ENCODE data around the gene MAP4. TPM values are rescaled to one million over a fixed set of nuclear protein-coding genes. Genes with fewer than 3 reads are reported as not detected.

MAP4 gene
- total and polyA plus RNA-seq, 8 donors = 34.5 to 127 (median 72.2) TPM

DNA sequence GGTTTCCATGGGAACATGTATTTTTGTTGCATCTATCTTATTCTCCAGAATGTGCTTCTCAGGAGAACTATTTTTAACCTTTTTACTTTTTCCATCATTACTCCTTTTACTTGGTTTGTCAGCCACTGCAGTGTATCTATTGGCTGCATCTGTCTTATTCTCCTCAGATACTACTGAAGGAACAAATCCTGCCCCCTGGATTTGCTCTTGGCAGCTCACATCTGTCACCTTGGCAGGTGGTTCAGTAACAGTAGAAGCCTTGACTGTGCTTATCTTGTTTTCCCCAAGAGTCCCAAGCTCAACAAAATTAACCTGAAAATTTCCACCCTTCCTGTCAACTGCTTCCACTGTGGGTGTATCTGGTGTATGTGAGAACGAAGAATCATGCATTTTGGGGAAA is 106.0 kb downstream of the MAP4 start:
- DNase-seq = no peak
- ATAC-seq = no peak
- Histone ChIP-seq H3K4me1 (peaks cover 0 to 6% (median 0%) of the 10 kb centered on the region in 3 donors), H3K9me3 (no peaks in the 10 kb centered on the region), H3K36me3 (peaks cover 0 to 9% (median 3%) of the 10 kb centered on the region in 3 donors), H3K27me3 (no peaks in the 10 kb centered on the region), H3K27ac (no peak overlapping the region), H3K4me3 (no peak overlapping the region)
- TF ChIP-seq, protein P1, sequence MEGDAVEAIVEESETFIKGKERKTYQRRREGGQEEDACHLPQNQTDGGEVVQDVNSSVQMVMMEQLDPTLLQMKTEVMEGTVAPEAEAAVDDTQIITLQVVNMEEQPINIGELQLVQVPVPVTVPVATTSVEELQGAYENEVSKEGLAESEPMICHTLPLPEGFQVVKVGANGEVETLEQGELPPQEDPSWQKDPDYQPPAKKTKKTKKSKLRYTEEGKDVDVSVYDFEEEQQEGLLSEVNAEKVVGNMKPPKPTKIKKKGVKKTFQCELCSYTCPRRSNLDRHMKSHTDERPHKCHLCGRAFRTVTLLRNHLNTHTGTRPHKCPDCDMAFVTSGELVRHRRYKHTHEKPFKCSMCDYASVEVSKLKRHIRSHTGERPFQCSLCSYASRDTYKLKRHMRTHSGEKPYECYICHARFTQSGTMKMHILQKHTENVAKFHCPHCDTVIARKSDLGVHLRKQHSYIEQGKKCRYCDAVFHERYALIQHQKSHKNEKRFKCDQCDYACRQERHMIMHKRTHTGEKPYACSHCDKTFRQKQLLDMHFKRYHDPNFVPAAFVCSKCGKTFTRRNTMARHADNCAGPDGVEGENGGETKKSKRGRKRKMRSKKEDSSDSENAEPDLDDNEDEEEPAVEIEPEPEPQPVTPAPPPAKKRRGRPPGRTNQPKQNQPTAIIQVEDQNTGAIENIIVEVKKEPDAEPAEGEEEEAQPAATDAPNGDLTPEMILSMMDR (IDR thresholded peaks at IDR 0.05) = no peak
- intact Hi-C loops (cut with DNase I) = no loop called here
- FAIRE-seq = no peak
- 91 to 92% methylated on average over 1 of the region's 1 CpG for WGBS, 2 donors

DNA sequence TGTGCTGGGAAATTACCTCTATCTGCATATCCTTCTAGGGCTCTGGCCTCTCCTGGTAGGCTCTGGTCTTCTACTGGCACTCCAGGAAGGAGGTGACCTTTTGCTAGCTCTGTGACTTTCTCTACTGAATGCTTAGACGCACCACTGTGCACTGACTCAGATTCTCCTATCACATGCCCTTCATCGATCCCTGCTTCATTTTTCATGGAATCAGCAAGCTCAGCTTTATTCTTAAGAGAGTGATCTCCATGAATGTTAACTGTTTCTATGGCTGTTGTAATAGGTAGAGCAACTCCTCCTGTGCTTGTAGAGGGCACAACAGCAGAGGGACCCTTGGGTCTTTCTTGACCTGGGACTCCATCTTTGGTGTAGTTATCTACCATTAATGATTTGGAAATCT is 106.6 kb downstream of the MAP4 start:
- FAIRE-seq = no peak

DNA sequence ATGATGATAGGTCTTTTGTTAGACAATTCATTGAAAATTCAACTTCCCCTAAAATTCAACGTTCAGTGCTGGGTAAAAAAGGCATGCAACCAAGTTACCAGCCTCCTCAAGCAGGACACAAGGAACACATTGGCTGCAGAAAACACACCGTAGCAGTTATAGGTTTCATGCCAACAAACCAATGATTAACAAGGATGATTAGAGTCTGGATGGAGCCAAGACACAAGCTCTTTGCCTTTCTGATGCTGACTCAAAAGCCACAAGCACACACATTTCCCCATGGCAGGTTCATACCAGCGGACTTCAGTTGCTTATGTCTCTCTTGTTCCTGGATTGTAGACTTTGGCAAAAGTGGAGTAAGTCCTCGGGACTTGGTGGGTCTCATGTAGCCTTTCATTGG is 107.5 kb downstream of the MAP4 start:
- intact Hi-C loops (cut with DNase I) = no loop called here
- DNase-seq (no peak), FAIRE-seq (no peak), ATAC-seq (peak; percentile 39 to 69 (median 58))
- Histone ChIP-seq H3K27ac (no peak overlapping the region), H3K4me3 (no peak overlapping the region), H3K27me3 (no peaks in the 10 kb centered on the region), H3K4me1 (peaks cover 0 to 6% (median 0%) of the 10 kb centered on the region in 3 donors), H3K36me3 (no peaks in the 10 kb centered on the region), H3K9me3 (no peaks in the 10 kb centered on the region)
- TF ChIP-seq, protein P1 (IDR thresholded peaks at IDR 0.05) = no peak
- WGBS, 2 donors = 53 to 56% methylated on average over 4 of the region's 4 CpGs

More for the DNA sequence above, 106.6 kb downstream of the MAP4 start:
- ATAC-seq (peak; percentile 27 to 59 (median 37)), DNase-seq (no peak)
- Histone ChIP-seq H3K36me3 (peaks cover 0 to 7% (median 0%) of the 10 kb centered on the region in 3 donors), H3K9me3 (no peaks in the 10 kb centered on the region), H3K27ac (no peak overlapping the region), H3K4me3 (no peak overlapping the region), H3K27me3 (no peaks in the 10 kb centered on the region), H3K4me1 (peaks cover 0 to 6% (median 0%) of the 10 kb centered on the region in 3 donors)
- intact Hi-C loops (cut with DNase I) = no loop called here
- WGBS, 2 donors = 78 to 92% methylated on average over 2 of the region's 2 CpGs
- TF ChIP-seq, protein P1 (IDR thresholded peaks at IDR 0.05) = no peak

DNA sequence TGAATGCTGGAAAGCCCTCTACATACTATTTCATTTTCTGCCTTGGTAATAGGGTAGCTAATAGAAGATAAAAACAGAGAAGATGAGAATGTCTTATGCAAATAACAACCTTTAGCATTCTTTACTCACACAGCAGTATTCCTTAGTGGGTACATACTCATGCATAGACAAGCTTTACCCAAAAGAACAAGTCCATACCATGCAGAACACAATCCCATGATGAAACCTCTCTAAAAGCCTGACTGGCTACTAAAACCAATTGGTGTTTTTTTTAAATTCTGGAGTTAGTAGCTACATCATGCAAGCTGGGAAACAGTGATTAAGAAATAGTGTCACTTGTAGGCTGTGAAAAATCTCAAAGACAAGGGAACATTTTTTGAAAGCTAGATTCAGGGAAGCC is 108.4 kb downstream of the MAP4 start:
- Histone ChIP-seq H3K4me1 (peaks cover 0 to 6% (median 0%) of the 10 kb centered on the region in 3 donors), H3K27ac (no peak overlapping the region), H3K9me3 (no peaks in the 10 kb centered on the region), H3K27me3 (no peaks in the 10 kb centered on the region), H3K36me3 (no peaks in the 10 kb centered on the region), H3K4me3 (no peak overlapping the region)
- TF ChIP-seq, protein P1 (IDR thresholded peaks at IDR 0.05) = no peak
- intact Hi-C loops (cut with DNase I) = no loop called here
- no peak for FAIRE-seq
- no peak for DNase-seq
- no peak for ATAC-seq

DNA sequence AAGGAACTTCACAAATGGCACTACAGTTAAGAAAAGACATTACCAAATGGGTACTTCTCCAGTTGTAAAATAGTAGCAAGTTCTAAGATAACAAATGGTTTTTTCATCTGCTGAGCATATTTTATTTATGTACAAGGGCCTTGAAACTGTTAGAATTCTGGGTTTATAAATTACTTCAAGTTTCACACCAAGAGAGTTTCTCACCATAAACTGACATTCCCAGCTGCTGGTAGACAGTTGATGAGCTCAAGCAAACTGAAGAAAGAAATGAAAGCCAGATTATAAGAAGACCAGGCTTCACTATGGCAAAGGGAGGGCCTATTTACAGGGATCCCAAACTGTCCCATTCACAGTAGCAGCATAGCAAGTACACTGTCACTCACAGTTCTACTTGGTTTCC is 113.5 kb downstream of the MAP4 start:
- intact Hi-C loops (cut with DNase I) = no loop called here
- H3K9me3 ChIP-seq = no peaks in the 10 kb centered on the region
- TF ChIP-seq, protein P1 (IDR thresholded peaks at IDR 0.05) = no peak
- H3K4me1 ChIP-seq = peaks cover 0 to 13% (median 11%) of the 10 kb centered on the region in 3 donors
- DNase-seq = no peak
- H3K4me3 ChIP-seq = no peak overlapping the region
- no peaks in the 10 kb centered on the region for H3K27me3 ChIP-seq
- no peak overlapping the region for H3K27ac ChIP-seq
- ATAC-seq = no peak
- H3K36me3 ChIP-seq = no peaks in the 10 kb centered on the region
- no peak for FAIRE-seq
